ENCODE measurements around the gene AKAP10.
"Not testable (repeated sequence)": the region's sequence is repeated elsewhere in the genome, so short reads cannot be mapped to it uniquely, and the experiment has no call there.

AKAP10 gene

GRCh38 chr17:19979917-19980770 lies 2.5 kb upstream of the AKAP10 start:
- peak; percentile 89 to 91 (median 90) for DNase-seq

DNA sequence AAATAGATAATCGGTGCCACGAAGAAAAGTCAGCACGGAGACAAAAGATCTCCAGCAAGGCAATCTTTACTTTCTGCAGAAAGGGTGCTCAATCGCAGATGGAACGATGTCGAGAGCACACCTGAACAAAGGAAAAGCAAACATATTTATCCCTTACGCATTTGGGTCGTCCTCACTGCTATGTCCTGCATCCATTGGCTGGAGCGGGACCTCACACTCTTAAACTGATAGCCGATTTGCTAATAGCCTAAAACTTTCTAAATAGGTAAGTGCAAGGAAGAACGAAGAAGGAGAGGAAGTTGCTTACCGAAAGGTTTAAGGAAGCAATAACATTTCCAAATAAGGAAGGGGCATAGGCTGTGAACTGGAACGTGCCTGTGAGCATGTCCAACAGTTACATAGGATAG lies 1.2 kb upstream of the AKAP10 start:
- DNase-seq: peak in 1 of 3 donors; percentile 17

- peak; percentile 73 to 80 (median 74) for DNase-seq
Observed at GRCh38 chr17:19978209-19978802, 678 bp upstream of the AKAP10 start.

DNA sequence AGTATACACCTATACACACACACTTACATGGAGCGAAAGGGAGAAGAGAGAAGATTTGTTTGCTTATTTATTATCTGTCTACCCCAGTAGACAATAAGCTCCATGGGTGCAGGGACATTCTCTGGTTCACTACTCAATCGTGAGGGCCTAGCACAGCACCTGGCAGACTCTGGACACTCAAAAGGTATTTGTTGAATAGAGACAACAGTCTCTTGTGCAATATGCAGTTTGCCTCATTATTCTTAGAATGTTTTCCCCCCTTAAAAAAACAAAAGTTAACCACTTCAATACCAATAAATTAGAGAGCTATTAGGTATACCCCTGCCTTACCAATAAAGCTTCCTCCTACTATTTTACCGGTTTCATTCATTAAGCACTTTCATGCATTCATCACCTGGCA lies 2.0 kb downstream of the AKAP10 start:
- DNase-seq: no peak

- no peak for DNase-seq
Observed at GRCh38 chr17:19973156-19973555, 4.5 kb downstream of the AKAP10 start.

GRCh38 chr17:19962954-19963353 lies 14.7 kb downstream of the AKAP10 start:
- DNase-seq: not testable (repeated sequence)

DNA sequence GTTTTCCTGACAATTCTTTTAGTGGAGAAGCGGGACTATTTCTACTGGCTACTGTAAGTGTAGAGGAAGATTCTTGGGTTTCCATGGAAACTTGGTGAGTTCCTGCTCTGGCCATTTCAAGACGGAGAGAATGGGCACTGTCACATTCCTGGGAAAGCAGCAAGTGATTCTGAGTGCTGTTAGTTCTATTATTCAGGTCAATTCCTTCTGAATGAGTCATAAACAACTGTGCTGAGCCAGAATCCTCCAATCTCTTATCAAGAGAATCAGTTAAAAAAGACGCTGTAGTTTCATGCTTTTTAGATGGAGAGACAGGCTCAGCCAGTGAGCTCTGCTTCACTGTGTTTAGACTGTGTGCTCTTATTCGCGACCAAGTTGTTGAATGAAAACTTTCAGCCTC lies 19.6 kb downstream of the AKAP10 start:
- no peak for DNase-seq

DNA sequence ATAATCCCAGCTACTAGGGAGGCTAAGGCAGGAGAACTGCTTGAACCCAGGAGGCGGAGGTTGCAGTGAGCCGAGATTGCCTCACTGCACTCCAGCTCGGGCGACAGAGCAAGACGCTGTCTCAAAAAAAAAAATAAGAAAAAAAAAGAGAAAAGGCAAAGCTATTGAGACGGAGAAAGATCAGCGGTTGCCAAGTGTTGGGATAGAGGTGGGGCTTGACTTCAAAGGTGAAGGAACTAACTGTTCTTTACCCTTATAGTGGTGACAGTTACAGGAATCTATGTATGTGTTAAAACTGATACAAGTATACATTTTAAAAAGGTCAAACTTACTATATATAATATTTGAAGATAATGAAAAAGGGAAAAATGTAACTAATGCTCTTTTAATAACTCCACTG lies 22.5 kb downstream of the AKAP10 start:
- no peak for DNase-seq

DNA sequence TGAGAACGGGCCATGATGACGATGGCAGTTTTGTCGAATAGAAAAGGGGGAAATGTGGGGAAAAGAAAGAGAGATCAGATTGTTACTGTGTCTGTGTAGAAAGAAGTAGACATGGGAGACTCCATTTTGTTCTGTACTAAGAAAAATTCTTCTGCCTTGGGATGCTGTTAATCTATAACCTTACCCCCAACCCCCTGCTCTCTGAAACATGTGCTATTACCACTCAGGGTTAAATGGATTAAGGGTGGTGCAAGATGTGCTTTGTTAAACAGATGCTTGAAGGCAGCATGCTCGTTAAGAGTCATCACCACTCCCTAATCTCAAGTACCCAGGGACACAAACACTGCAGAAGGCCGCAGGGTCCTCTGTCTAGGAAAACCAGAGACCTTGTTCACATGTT lies 26.2 kb downstream of the AKAP10 start:
- DNase-seq: not testable (repeated sequence)

- DNase-seq: not testable (repeated sequence)
Observed at GRCh38 chr17:19950624-19951195, 26.9 kb downstream of the AKAP10 start.

GRCh38 chr17:19948116-19948943 lies 29.3 kb downstream of the AKAP10 start:
- DNase-seq: peak in 2 of 3 donors; percentile 26 to 33

DNA sequence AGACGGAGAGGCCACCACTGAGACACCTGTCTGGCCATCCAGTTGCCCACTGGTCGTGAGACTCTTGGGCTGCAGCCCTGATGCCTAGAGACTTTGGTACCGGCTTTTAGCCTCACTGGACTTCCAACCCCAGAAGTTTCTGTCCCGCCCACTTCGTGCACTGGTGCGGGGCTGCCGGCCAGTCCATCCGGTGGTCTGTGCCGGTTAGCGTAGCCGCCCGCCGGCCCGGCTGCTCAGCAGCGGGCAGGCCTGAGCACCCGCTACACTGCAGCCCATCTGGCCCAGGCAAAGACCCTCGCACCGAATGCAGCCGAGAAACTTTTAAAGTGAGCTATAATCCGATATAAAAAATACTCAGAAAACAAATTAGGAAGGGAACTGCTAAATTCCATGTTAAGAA lies 30.7 kb downstream of the AKAP10 start:
- DNase-seq: no peak

DNA sequence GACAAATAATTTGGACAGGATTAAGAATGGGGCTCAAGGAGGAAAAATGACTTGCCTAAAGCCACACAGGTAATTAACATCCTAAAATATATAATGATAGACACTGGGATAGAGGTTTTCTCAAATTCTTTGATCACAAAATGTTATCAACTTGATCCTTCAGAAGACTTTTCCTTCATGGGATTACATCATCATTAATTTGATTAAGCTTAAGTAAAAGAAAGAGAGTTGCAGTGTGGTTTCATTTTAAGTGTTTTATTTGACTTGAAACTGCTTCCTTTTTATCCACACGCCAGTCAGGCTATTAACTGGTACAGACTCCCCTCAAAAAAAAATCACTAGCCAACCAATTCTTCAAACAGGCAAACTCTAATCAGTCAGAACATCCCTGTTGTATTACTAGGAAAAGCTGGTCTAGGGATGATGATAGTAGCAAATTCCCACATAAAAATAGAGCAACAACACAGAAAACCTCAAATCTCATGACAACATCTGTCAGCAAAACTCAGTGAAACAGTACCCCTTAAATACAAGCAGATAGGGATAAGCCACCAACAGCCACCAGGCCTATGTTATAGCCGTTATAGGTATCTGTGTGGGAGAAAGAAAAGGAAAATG lies 32.5 kb downstream of the AKAP10 start:
- no peak for DNase-seq

- no peak for DNase-seq
Observed at GRCh38 chr17:19943599-19943998, 34.0 kb downstream of the AKAP10 start.

GRCh38 chr17:19943026-19943425 lies 34.6 kb downstream of the AKAP10 start:
- no peak for DNase-seq

- DNase-seq: no peak
Observed at GRCh38 chr17:19940722-19941464, 36.7 kb downstream of the AKAP10 start.

GRCh38 chr17:19939993-19940721 lies 37.5 kb downstream of the AKAP10 start:
- DNase-seq: no peak

GRCh38 chr17:19938736-19939135 lies 38.9 kb downstream of the AKAP10 start:
- DNase-seq: no peak

DNA sequence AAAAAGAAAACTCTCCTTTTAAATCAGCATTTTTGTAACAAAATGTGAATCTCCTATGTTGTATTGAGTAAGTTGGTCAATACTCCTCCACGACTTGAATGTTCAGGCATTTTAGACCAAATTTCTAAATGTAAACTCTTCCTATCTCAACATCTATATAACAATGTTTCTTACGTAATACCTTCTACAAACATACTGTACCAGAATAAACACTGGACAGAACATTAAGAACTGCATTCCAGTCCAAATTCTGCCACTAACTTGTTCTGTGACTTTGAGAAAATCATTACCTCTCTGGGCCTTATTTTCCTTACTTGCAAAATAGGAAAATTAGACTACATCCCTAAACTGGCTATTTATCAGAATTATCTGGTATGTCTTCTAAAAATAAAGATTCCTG lies 40.1 kb downstream of the AKAP10 start:
- no peak for DNase-seq

DNA sequence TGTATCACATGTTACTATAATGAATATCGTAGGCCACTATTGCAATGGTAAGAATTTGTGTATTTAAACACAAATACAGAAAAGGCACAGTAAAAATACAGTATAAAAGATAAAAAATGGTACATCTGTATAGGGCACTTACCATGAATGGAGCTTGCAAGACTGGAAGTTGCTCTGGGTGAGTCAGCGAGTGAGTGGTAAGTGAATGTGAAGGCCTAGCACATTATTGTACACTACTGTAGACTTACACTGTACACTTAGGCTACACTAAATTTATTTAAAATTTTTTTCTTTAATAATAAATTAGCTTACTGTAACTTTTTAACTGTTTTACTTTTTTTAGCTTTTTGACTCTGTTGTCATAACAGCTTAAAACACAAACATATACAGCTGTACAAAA lies 42.5 kb downstream of the AKAP10 start:
- no peak for DNase-seq

GRCh38 chr17:19933628-19934027 lies 44.0 kb downstream of the AKAP10 start:
- DNase-seq: no peak

Measured in suppressor macrophage treated with lipopolysaccharide for 1 hour (primary cell).